SK-N-MC (cell line): ENCODE results near the gene MYCBP2.

Experiments used
- EZH2 ChIP-seq: fragments of 200-600 bp; sonication (generic); IDR thresholded peaks from one replicate; pipeline ENCODE4 v1.6.1; 2017; ENCODE audit warnings: antibody characterized with exemption
- POLR2AphosphoS5 ChIP-seq: IDR thresholded peaks from 2 replicates; pipeline ENCODE4 v1.6.1; 2012; ENCODE audit warnings: mild to moderate bottlenecking, low read depth, low read length, borderline replicate concordance

DNA sequence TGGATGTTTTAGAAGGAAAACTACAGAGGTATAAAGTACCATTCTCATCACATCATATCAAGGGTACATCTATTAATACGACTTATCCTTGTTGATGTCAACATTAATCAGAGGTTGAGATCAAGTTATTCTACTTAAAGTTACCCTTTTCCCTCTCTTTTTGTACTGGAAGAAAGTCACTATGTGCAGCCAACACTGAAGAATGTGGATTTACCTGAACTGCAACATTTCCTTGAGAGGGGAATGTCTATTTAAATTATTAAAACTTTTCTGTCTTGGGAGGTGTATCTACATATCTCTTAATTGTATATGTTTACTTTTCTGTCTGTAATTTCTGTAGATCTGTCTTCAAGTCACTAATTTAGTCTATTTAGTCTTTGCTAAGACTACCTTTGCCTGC is 297.5 kb downstream of the MYCBP2 start:
- TF ChIP-seq EZH2 (no peak), POLR2AphosphoS5 (no peak)
